GM21515 (cell line): Measurements from ENCODE around the gene RNF208.
"Not testable (repeated sequence)": the region's sequence is repeated elsewhere in the genome, so short reads cannot be mapped to it uniquely, and the experiment has no call there.

Source experiments
- ATAC-seq: cut with Tn5 transposase; IDR thresholded peaks from one replicate; pipeline ENCODE4 v1.9.1; 2021; ENCODE audit not compliant: unreplicated experiment

RNF208 gene

GRCh38 chr9:137240318-137240840 lies 18.3 kb upstream of the RNF208 start:
- ATAC-seq: peak; percentile 23

GRCh38 chr9:137239541-137240200 lies 17.6 kb upstream of the RNF208 start:
- ATAC-seq: not testable (repeated sequence)

- no peak for ATAC-seq
Measured at GRCh38 chr9:137237759-137238726, 16.0 kb upstream of the RNF208 start.

DNA sequence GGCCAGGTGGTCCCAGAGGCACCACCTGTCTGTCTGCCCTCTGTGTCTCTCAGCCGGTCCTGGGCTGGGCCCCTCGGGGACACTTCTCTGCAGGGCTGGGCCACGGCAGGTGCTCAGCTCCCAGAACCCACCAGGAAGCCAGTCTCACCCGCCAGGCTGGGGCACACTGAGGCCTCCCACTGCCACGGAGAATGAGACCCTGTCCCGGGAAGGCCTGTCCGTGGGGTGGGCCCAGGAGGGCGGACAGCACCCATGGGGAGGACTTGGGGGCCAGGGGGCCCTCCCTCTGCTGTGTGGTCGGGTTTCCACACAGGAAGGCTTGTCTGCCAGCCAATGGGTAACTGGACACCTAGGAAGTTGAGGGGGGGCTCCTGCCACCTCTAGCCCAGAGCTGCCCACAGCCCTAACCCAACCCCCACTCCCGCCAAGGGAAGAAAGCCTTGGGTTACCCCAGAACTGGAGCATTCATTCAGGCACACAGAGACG lies 14.9 kb upstream of the RNF208 start:
- no peak for ATAC-seq

- no peak for ATAC-seq
Measured at GRCh38 chr9:137236238-137236935, 14.3 kb upstream of the RNF208 start.

DNA sequence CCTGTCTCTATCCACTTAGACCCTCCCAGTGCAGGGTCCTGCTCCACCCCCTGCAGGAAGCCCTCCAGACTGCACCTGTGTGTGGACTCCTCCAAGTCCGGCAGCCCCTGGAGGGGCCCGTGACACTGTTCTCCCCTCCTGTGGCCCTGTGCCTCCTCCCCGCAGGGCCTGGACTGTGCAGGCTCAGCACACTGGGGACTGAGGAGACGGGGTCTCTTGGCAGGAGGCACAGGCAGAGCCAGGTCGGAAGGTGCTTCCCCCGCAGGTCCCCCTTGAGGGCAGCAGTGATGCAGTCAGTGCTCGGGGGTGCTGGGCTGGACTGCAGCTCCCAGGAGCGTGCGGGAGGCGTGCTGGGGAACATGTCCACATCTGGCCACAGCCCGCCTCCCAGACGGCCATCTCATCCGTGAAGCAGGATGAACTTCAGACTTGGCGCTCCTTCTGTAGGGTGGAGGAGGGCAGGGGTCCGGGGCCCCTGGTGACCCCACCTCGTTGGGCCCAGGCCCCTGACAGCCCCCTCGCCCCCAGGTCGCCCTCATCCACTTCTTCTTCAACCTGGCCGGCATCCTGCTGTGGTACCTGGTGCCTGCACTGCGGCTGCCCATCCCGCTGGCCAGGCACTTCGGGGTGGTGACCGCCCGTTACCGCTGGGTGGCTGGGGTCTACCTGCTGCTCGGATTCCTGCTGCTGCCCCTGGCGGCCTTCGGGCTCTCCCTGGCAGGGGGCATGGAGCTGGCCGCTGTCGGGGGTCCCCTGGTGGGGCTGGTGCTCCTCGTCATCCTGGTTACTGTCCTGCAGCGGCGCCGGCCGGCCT lies 13.6 kb upstream of the RNF208 start:
- ATAC-seq: no peak

GRCh38 chr9:137234758-137235423 lies 12.9 kb upstream of the RNF208 start:
- ATAC-seq: no peak

GRCh38 chr9:137234055-137234697 lies 12.1 kb upstream of the RNF208 start:
- no peak for ATAC-seq

DNA sequence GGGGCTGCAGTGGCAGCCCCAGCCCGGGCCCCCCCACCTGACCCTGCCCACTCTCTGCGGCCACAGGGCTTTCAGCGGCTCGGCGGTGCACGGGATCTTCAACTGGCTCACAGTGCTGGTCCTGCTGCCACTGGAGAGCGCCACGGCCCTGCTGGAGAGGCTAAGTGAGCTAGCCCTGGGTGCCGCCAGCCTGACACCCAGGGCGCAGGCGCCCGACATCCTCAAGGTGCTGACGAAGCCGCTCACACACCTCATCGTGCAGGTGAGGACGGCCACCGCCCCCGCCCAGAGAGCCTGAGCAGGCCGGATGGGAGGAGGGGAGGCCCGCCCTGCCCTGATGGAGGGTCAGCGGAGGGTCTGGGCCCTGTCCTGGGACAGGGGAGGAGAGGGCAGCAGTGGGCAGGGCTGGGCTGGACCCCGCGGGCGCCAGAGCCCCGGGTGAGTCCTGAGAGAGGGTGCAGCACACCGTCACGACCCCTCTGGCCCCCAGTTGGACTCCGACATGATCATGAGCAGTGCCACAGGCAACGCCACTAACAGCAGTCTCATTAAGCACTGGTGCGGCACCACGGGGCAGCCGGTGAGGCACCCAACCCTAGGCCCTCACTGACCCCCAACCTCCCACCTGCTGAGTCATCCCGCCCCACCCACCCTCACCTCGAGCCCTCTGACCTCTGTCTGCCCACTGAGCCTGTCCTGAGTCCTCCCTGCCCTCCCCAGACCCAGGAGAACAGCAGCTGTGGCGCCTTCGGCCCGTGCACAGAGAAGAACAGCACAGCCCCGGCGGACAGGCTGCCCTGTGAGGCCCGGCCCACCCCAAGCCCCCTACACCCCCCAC lies 11.3 kb upstream of the RNF208 start:
- ATAC-seq: no peak

DNA sequence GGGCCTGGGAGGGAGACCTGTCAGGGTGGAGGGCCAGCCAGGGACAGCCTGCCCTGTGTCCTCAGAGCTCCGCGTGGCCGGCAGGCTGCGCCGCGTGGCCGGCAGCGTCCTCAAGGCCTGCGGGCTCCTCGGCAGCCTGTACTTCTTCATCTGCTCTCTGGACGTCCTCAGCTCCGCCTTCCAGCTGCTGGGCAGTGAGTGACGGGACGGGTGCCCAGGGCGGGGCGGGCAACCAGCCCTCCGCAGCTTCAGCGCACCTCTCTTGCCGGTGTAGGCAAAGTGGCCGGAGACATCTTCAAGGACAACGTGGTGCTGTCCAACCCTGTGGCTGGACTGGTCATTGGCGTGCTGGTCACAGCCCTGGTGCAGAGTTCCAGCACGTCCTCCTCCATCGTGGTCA lies 10.5 kb upstream of the RNF208 start:
- no peak for ATAC-seq

GRCh38 chr9:137232101-137232500 lies 10.1 kb upstream of the RNF208 start:
- ATAC-seq: no peak

- no peak for ATAC-seq
Measured at GRCh38 chr9:137231372-137232039, 9.5 kb upstream of the RNF208 start.

GRCh38 chr9:137230705-137231371 lies 8.8 kb upstream of the RNF208 start, which contains the start of gene SLC34A3:
Gene SLC34A3, plus strand, starts transcription at chr9:137230901. Its CDS starts 802 bp downstream, at chr9:137231703.
- no peak for ATAC-seq

DNA sequence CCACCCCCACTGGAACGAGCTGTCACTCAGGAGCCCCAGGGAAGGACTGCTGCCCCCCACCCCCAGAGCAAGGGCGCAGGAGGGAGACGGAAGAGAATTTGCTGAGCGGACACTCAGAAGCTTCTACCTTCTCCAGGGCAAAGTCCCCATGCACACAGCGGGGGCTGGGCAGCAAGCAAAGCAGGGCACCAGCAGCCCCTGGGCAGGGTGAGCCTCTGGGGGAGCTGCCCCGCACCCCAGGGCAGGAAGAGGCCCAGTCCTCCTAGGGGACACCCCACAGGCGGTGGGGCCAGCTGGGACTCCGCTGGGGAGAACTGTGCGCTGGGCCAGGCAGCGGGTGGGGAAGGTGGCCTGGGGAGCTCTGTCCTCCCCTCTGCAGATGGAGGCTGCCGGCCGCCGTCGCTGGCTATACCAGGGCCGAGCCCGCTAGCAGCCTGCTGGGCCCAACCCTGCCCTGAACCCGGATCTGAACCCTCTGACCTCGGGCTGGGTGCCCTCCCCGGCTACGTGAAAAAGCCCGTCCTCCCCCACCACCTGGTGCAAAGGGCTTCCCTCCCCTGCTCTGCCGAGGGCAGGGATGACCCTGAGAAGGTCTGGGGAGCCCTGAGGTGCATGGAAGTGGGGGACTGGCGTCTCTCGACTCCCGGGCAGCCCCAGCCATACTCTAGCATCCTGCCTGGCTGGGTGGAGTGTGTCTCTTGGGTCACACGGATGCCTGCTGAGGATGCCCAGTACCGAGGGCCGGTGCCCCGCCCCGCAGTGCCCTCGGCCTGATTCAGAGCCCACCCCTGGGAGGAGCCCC lies 8.1 kb upstream of the RNF208 start:
- ATAC-seq: no peak

DNA sequence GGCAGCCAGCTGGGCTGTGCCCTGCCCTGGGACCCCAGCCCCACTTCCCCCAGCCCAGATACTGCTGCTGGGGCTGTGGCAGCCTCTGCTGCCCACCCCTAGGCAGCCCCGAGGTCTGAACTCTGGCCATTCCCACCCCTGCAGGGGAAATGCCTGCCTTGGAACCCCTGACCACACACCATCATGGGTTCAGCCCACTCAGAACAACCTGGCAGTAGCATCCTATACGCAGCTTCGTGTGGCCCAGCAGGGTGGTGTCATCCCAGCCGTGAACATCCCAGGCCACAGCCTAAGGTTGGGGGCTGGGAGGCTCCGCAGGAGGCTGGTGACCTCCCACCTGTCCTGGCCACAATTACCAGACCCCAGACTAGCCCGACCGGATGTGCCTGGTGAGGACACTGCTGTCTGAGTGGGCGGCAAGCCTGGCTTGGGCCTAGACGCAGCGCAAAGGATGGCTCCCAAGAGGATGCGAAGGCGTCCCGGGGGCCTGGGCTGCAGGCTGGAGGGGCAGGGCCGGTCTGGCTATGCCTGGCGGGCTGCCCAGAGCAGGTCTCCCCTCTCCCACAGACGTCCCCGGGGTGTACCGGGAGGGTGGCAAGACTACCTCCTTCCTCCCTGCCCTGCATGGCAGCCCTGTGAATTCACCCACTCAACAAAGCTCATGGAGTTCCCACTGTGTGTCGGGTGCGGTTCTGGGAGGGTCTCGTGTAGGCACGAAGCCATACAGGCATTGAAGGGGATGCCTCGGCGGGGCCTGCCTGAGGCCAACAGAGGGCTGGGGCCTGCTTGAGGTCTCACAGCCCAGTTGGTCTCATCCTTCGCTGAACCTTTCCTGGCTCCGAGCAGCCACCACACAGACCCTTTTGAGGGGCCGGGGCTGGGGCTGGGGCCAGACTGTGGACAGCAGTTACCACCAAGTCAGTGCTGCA lies 7.2 kb upstream of the RNF208 start:
- no peak for ATAC-seq
